HG02870 (cell line): Measurements from ENCODE around the gene SPRR2B.
"Not testable (repeated sequence)": the region's sequence is repeated elsewhere in the genome, so short reads cannot be mapped to it uniquely, and the experiment has no call there.

Source experiments
- ATAC-seq: cut with Tn5 transposase; IDR thresholded peaks from one replicate; pipeline ENCODE4 v1.9.1; 2021; ENCODE audit warnings: mild to moderate bottlenecking, moderate library complexity; ENCODE audit not compliant: unreplicated experiment

Gene SPRR2B

DNA sequence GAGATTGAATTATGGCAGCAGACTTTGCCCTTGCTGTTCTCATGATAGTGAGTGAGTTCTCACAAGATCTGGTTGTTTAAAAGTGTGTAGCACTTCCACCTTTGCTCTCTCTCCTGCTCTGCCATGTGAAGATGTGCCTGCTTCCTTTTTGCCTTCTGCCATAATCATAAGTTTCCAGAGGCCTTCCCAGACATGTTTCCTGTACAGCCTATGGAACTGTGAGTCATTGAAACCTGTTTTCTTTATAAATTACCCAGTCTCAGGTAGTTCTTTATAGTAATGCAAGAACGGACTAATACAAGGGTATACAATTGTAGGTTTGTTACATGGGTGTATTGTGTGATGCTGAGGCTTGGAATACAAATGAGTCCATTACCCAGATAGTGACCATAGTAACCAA lies 36.2 kb downstream of the SPRR2B start:
- ATAC-seq = no peak

DNA sequence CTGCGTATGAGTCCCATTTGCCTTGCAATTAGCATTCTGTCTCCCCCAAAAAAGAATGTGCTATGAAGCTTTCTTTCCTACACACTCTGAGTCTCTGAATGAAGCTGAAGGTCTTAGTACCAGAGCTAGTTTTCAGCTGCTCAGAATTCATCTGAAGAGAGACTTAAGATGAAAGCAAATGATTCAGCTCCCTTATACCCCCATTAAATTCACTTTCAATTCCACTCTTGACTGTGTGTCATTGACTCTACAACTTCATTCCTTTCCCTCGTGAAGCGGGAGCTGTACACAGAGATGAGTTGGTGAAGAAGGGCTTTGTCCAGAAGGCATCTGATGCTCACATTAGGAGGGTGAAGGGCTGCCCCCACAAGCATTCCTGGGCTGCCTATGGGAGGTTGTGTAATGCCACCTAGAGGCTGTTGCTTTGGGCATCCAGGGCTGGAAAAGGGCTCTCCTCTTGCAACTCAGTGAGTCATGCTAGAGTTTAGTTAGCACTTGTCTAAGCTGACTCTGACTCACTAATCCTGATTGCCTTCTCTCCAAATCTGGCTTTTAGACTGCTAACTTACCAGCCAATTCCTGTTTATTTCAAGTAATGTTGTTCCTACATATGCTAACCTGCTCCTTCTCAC lies 38.6 kb downstream of the SPRR2B start:
- no peak for ATAC-seq

DNA sequence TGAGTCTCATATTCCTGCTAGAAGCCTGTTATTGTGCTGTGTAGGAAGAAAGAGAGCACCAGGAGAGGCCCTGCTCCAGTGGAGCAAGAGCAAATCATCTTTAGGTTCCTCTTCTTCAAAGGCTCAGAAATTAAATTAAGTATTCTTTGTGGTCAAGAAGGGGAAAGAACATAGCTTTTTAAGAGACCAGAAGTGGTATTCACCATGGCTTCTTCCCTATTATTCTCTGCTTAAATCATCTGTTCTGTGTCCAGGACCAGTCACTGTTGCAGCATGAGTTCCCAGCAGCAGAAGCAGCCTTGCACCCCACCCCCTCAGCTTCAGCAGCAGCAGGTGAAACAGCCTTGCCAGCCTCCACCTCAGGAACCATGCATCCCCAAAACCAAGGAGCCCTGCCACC lies 39.3 kb downstream of the SPRR2B start:
- ATAC-seq = no peak

GRCh38 chr1:153030895-153031294 lies 40.5 kb downstream of the SPRR2B start, which contains the start of gene SPRR1B:
Gene SPRR1B, plus strand, starts transcription at chr1:153031203. Its CDS starts 1,143 bp downstream, at chr1:153032346.
- ATAC-seq = no peak

DNA sequence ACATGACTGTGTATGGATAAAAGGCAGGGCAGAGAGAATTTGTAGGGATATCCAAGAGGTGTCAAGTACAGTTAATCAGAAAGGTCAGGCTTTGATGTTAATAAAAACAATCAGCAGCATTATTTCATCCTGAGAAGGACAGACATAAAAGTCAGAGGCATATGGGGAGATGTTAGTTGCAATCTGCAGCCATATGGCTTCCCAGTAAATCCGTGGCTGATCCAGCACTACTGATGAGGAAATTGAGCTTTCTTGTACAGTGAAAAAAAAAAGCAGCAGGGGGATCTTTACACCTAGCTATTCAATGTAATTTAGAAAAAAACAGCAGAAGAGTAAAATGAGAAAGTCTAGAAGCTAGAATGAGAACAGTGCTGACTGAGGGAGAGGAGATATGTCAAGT lies 42.6 kb downstream of the SPRR2B start:
- no peak for ATAC-seq

DNA sequence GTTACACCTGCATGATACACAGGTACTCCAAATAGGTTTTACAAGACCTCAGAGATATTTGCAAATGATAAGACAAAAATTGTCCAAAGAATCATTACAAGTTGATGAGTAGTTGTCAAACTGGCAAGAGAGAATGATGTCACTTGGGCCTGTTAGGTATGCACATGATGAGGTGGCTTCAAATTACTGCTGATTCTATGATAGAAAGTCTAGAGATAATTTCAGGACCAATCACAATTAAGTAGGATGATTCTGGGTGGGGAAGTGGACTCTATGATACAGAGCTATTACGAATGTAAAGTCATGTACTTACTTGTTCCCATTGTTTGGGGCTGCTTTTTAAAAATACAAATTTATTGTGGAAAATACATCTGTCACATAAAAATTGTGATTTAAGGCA lies 45.6 kb downstream of the SPRR2B start:
- no peak for ATAC-seq

DNA sequence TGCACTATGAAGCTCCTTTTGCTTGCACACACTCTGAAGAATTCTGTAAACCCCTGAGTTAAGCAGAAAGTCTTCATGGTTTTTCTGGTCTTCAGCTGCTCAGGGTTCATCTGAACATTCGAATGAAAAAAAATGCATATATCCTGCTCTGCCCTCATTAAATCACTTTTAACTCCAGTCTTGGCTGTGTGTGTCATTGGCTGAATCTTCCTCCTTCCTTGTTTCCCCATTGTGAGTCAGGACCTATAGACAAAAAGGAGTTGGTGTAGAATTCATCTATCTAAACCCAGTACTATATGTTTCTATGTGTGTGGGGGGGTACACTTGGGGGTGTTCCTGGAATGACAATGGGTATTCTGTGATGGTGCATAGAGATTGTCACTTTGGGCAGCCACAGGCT lies 47.0 kb downstream of the SPRR2B start:
- ATAC-seq = no peak

DNA sequence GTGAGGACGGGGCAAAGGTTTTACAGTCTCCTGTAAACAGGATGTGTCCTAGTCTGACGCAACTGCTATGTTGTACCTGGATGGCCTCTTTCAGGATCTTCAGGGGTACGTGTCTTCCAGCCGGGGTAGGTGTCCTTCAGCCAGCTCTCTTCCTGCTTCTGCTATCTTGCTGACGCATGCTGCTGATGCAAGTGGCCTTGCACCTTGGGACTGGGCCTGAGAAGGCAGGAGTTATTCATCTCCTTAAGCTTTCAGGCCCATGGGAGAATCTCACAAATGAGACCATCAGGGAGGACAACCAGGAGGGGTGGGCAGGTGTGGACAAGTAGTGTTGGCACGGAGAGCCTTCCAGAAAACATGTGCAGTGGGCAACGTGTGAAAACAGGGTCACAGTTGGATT lies 48.3 kb downstream of the SPRR2B start:
- no peak for ATAC-seq

DNA sequence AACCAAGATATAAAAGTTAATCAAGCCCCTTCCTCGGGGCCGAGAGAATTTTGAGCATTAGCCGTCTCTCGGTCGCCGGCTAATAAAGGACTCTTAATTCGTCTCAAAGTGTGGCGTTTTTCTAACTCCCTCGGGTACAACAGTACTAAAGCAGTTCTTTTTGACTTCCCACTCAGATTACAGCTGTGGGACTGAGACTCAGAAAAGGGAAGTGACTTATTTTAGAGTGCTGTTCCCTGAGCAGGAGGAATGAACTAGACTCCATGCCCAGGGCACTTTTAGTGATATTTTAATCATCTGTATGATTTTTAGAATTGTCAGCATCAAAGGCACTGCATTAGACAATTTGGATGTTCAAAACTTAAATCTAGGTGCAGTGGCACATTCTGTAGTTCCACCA lies 49.1 kb downstream of the SPRR2B start:
- not testable (repeated sequence) for ATAC-seq

DNA sequence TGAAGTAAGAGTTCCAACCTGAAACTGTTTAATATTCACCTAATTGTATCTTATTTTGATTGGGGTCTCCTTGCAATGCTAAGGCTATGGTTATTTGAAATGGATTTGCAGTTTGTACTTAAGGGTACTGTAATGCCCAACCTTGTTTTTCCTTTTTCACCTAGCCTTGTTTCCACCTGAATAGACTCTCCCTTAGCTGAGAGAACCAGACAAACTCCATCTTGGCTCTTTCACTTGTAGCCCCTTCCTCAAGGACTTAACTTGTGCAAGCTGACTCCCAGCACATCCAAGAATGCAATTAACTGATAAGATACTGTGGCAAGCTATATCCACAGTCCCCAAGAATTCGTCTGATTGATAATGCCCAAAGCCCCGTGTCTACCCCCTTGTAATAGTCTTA lies 49.6 kb downstream of the SPRR2B start:
- not testable (repeated sequence) for ATAC-seq
